Central memory CD8-positive, alpha-beta T cell (primary cell): Measurements from ENCODE around the gene HSDL2.
A peak's percentile ranks its signal among the peaks of the same experiment; 100 is the strongest.

Experiments used
- ATAC-seq: fragments of 150-1000 bp; cut with Tn5 transposase; replicated peaks from 2 replicates; pipeline ENCODE4 v1.10.0; 2022; ENCODE audit warnings: mild to moderate bottlenecking, moderate FRiP score, moderate number of reproducible peaks; ENCODE audit not compliant: poor library complexity, severe bottlenecking; ENCODE audit errors: extremely low read depth
- DNase-seq, 2 donors: peaks; one replicate each; pipeline ENCODE4 v3.0.0; 2021; ENCODE audit warnings: low spot score in 2 of 2
- H3K27ac Mint-ChIP-seq: one replicate; pipeline ENCODE4 v1.8.0; 2022; ENCODE audit warnings: low read depth, mild to moderate bottlenecking, moderate library complexity, mixed read lengths
- H3K27me3 Mint-ChIP-seq: one replicate; pipeline ENCODE4 v1.8.0; 2022; ENCODE audit warnings: mixed read lengths
- H3K36me3 Mint-ChIP-seq: one replicate; pipeline ENCODE4 v1.8.0; 2022; ENCODE audit warnings: mild to moderate bottlenecking, moderate library complexity, mixed read lengths; ENCODE audit not compliant: insufficient read depth
- H3K4me1 Mint-ChIP-seq: one replicate; pipeline ENCODE4 v1.8.0; 2022; ENCODE audit warnings: mixed read lengths
- H3K4me3 Mint-ChIP-seq: one replicate; pipeline ENCODE4 v1.8.0; 2022; ENCODE audit warnings: mild to moderate bottlenecking, moderate library complexity, mixed read lengths
- H3K9me3 Mint-ChIP-seq: one replicate; pipeline ENCODE4 v1.8.0; 2022; ENCODE audit warnings: mixed read lengths

The HSDL2 gene

DNA sequence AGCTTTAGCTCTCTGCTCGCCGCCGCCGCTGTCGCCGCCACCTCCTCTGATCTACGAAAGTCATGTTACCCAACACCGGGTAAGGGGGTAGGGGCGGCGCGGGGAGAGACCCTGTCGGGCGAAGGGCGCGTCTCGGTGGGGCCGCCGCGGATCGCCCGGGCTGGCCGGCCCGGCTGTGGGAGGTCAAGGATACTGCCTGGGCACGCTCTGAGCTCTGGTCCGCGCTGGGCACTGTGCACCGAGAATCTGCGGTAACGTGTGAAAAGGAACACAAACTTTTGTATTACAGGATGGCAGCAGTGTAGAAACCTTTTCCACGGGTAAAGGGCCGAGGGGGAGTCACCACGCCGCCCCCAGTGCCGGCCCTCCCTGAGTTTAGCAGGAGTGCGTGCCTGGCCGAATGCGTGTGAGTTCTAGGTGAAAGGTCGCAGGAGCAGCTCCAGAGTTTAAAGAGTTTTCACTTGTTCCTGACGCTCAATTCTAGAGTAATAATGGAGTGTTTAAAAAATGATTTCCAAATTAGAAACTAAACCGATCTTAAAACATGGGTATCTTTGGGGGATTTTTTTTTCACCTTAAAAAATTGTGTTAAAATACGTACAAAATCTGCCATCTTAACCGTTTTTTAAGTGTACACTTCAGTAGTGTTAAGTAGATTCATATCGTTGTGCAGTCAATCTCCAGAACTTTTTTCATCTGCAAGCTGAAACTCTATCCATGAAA lies at the start of gene HSDL2:
Gene HSDL2, plus strand, starts transcription at position 7 of the 723 bp plus-strand sequence. Its CDS starts 56 bp downstream, at position 63.
- Mint-ChIP-seq H3K9me3 (no peaks in the 10 kb centered on the region), H3K27me3 (no peaks in the 10 kb centered on the region), H3K4me3 (peak within 1 kb of the TSS; percentile 98), H3K36me3 (peaks cover 21% of the 10 kb centered on the region), H3K27ac (peak within 1 kb of the TSS; percentile 96), H3K4me1 (peaks cover 49% of the 10 kb centered on the region)
- no peak for DNase-seq
- ATAC-seq, result peak; percentile 12

GRCh38 chr9:112331674-112331952 lies 48.3 kb upstream of the HSDL2 start:
- ATAC-seq (no peak), DNase-seq (no peak)
- peaks cover 6% of the 10 kb centered on the region for H3K36me3 Mint-ChIP-seq
- no peaks in the 10 kb centered on the region for H3K27me3 Mint-ChIP-seq
- peak overlapping the region; percentile 82 for H3K4me3 Mint-ChIP-seq
- peak overlapping the region; percentile 86 for H3K27ac Mint-ChIP-seq
- H3K4me1 Mint-ChIP-seq, result peaks cover 47% of the 10 kb centered on the region
- H3K9me3 Mint-ChIP-seq, result no peaks in the 10 kb centered on the region

GRCh38 chr9:112332214-112332613 lies 47.7 kb upstream of the HSDL2 start:
- ATAC-seq, result no peak
- Mint-ChIP-seq H3K4me1 (peaks cover 47% of the 10 kb centered on the region), H3K36me3 (peaks cover 6% of the 10 kb centered on the region), H3K27me3 (no peaks in the 10 kb centered on the region), H3K4me3 (peak overlapping the region; percentile 82), H3K27ac (peak overlapping the region; percentile 86), H3K9me3 (no peaks in the 10 kb centered on the region)
- no peak for DNase-seq

DNA sequence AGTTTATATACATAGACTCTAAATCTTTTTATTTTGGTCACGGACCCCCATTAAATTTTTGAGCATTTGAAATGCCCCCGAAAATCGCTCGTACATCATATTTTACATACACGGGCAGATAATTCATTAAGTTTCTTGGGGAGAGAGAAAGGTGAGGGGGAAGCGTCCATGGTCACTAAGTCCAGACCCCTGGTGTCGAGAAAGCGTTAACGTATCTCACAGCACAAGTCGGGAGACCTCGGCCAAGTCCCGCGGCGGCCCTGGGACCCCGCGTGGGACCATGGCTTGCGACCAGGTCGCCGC lies 47.3 kb upstream of the HSDL2 start:
- DNase-seq (no peak), ATAC-seq (no peak)
- Mint-ChIP-seq H3K4me1 (peaks cover 46% of the 10 kb centered on the region), H3K27me3 (no peaks in the 10 kb centered on the region), H3K9me3 (no peaks in the 10 kb centered on the region), H3K4me3 (peak overlapping the region; percentile 82), H3K36me3 (peaks cover 6% of the 10 kb centered on the region), H3K27ac (peak overlapping the region; percentile 86)

DNA sequence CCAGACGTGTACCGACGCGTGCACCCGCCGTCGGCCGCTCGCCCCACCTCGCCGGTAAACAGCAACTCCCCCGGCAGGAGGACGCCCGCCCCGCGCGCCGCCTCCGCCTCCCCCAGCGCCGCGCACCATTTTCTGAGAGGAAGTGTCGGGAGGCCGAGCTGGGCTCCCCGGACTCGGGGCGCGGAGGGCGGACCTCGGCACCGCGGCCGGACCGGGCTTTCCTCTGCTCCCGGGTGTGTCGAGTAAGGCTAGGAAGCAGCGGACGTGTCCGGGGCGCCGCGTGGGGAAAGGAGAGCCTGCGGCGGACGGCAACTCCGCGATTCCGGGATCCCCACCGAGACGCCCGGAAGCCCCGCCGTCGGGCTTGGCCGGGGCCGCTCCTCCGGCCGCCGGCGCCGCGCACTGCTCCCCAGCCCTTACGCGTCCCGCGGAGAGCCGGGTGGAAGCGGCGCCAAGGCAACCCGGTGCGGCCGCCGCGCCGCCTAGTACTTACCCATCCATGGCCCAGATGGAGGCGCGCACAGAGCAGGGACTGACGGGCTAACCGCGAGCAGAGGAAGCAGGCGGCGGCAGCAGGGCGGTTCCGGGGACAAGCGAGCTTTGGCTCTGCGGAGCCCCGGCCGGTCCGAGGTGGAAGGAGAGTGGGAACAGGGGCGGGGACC lies 46.8 kb upstream of the HSDL2 start, which contains the start of gene PTBP3:
Gene PTBP3, minus strand, starts transcription at position 643 of the 662 bp plus-strand sequence. CDS start 35,754 bp downstream, outside the sequence.
- H3K27me3 Mint-ChIP-seq, result no peaks in the 10 kb centered on the region
- H3K4me1 Mint-ChIP-seq, result peaks cover 41% of the 10 kb centered on the region
- ATAC-seq (peak; percentile 66), DNase-seq (peak; percentile 60 to 63)
- H3K9me3 Mint-ChIP-seq, result no peaks in the 10 kb centered on the region
- peak within 1 kb of the TSS; percentile 82 for H3K4me3 Mint-ChIP-seq
- H3K27ac Mint-ChIP-seq, result peak within 1 kb of the TSS; percentile 86
- peaks cover 6% of the 10 kb centered on the region for H3K36me3 Mint-ChIP-seq

DNA sequence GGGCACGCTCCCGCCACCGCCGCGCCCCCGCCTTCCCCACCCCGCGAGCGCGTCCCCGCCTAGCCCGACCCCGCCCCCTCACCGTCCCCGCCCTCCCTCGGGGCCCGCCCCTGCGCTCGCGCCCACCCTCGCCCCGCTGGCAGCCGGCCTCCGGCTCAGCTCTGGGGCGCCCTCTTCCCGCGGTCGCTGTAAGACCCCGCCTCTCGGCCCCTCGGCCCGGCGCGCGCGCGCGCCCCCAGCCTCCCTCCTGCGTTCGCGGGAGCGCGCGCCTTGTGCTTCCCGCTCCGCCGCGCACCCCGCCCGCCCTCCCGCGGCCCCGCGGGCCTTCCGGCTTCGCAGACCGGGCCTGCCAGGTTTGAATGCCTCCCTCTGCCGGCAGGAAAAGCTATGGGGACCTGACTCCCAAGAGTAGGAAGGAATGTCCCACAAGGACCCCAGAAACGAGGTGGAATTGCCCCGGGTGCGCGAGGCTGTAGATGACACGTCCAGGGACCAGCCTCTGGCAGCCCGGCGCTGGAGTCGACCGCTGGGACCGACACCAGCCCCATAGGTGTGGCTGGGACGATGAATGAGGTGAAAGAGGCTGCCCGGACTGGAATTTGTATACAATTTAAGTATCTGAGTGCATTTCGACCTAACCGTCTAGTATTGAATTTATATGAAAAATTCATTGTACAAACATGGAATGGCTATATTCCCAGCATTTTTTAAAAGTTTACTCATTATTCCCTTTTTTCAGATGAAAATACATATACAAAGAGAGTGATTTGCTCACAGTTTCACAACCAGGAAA lies 46.1 kb upstream of the HSDL2 start:
- no peaks in the 10 kb centered on the region for H3K9me3 Mint-ChIP-seq
- peaks cover 34% of the 10 kb centered on the region for H3K4me1 Mint-ChIP-seq
- peak overlapping the region; percentile 86 for H3K27ac Mint-ChIP-seq
- peak; percentile 78 for ATAC-seq
- no peaks in the 10 kb centered on the region for H3K27me3 Mint-ChIP-seq
- peak overlapping the region; percentile 82 for H3K4me3 Mint-ChIP-seq
- H3K36me3 Mint-ChIP-seq, result peaks cover 6% of the 10 kb centered on the region
- peak; percentile 68 to 80 for DNase-seq

DNA sequence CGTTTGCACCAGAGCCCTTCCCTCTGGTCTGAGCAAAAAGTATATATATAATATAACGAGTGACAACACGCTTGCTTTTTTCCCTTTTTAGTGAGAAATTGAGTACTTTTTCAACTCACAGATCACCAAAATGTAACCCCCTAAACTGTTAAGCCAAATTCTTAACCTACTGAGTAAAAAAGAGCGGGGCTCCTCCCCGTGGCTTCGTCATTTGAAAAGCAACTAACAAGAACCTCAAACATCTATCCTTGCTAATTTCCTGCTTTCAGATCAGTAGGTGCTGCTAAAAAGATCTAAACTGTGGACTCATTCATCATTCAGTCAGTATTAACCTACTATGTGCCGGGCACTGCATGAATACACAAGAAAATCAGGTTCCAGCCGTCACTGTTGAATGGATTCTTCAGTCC lies 45.5 kb upstream of the HSDL2 start:
- ATAC-seq (peak; percentile 17), DNase-seq (peak in 1 of 2 donors; percentile 31)
- H3K4me3 Mint-ChIP-seq, result peak overlapping the region; percentile 82
- H3K36me3 Mint-ChIP-seq, result peaks cover 6% of the 10 kb centered on the region
- H3K27me3 Mint-ChIP-seq, result no peaks in the 10 kb centered on the region
- no peaks in the 10 kb centered on the region for H3K9me3 Mint-ChIP-seq
- peak overlapping the region; percentile 86 for H3K27ac Mint-ChIP-seq
- H3K4me1 Mint-ChIP-seq, result peaks cover 34% of the 10 kb centered on the region

DNA sequence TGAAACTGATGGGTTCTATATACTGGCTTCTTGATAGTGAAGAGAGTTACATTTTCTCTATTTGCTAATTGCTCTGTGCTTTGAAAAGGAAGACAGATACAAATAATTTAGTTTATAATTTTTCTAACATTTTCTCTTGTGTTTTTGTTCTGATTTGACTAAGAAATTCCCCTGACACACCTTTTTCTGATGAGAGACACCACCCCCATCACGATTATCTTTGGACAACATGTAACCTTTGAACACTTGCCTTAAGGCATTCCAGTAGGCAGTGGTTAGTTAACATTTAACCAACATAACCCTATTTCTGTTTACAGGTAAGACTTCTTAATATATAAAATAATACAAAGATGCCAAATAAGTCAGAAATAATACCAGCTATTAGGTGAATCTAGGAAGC lies 42.4 kb upstream of the HSDL2 start:
- no peak overlapping the region for H3K27ac Mint-ChIP-seq
- no peaks in the 10 kb centered on the region for H3K27me3 Mint-ChIP-seq
- H3K9me3 Mint-ChIP-seq, result no peaks in the 10 kb centered on the region
- H3K36me3 Mint-ChIP-seq, result peaks cover 5% of the 10 kb centered on the region
- H3K4me1 Mint-ChIP-seq, result peaks cover 8% of the 10 kb centered on the region
- no peak for DNase-seq
- no peak for ATAC-seq
- H3K4me3 Mint-ChIP-seq, result no peak overlapping the region

DNA sequence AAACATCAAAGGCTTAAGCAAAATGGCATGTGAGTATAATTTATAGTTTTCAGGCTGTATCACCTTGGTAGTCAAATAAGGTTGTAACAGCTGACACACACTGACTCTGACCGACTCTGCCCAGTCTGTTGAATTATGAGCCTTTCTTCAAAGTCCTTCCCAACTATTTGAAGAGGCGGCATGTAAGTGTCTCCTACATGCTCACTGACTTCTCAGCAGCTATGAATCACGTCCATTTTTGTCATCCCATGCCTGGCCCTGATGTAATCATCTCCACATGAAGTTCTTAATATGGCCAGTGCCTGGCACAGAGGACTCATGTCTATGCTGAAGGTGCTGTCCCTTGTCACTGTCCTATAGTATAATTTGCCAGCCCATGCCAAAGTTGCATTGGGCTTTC lies 41.3 kb upstream of the HSDL2 start:
- DNase-seq, result no peak
- Mint-ChIP-seq H3K27ac (no peak overlapping the region), H3K9me3 (no peaks in the 10 kb centered on the region), H3K27me3 (no peaks in the 10 kb centered on the region), H3K36me3 (no peaks in the 10 kb centered on the region), H3K4me1 (peaks cover 7% of the 10 kb centered on the region), H3K4me3 (no peak overlapping the region)
- ATAC-seq, result no peak

GRCh38 chr9:112339886-112340285 lies 40.0 kb upstream of the HSDL2 start:
- Mint-ChIP-seq H3K27me3 (no peaks in the 10 kb centered on the region), H3K4me1 (no peaks in the 10 kb centered on the region), H3K4me3 (no peak overlapping the region), H3K36me3 (no peaks in the 10 kb centered on the region), H3K9me3 (no peaks in the 10 kb centered on the region), H3K27ac (no peak overlapping the region)
- ATAC-seq, result no peak
- DNase-seq, result no peak

DNA sequence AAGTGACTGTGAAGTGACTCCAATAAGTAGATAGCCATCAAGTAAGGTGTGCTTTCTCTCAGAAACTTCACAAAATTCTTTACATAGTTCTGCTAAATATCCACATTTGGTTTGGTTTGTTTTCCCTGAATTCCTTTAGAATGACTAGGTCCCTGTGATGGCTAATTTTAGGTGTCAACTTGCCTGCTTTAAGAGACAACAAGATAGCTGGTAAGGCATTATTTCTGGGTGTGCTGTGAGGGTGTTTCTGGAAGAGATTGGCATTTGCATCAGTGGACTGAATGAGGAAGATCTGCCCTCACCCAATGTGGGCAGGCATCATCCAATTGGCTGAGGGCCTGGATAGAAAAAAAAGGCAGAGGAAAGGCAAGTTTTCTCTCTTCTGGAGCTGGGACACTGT lies 38.2 kb upstream of the HSDL2 start:
- DNase-seq (no peak), ATAC-seq (no peak)
- Mint-ChIP-seq H3K4me1 (no peaks in the 10 kb centered on the region), H3K4me3 (no peak overlapping the region), H3K27ac (no peak overlapping the region), H3K9me3 (no peaks in the 10 kb centered on the region), H3K36me3 (no peaks in the 10 kb centered on the region), H3K27me3 (no peaks in the 10 kb centered on the region)

GRCh38 chr9:112348257-112349007 lies 31.5 kb upstream of the HSDL2 start:
- DNase-seq, result peak; percentile 20 to 30
- ATAC-seq, result no peak
- peaks cover 12% of the 10 kb centered on the region for H3K27me3 Mint-ChIP-seq
- H3K27ac Mint-ChIP-seq, result peak overlapping the region; percentile 76
- no peaks in the 10 kb centered on the region for H3K9me3 Mint-ChIP-seq
- H3K4me3 Mint-ChIP-seq, result peak overlapping the region; percentile 70
- peaks cover 13% of the 10 kb centered on the region for H3K4me1 Mint-ChIP-seq
- H3K36me3 Mint-ChIP-seq, result peaks cover 6% of the 10 kb centered on the region
